Thyroid gland (tissue), 4 donors: ENCODE data around the gene SUMF1.

Source experiments
- CTCF ChIP-seq, 6 experiments: fragments of 200-600 bp in 3 of 6; fragments of 450-650 bp in 3 of 6; sonication (generic) in 3 of 6; IDR thresholded peaks; one replicate each; pipeline ENCODE4 v1.5.1; 2016 to 2019; ENCODE audit warnings: antibody characterized with exemption in 6 of 6, mild to moderate bottlenecking in 2 of 6, inconsistent platforms in 1 of 6, moderate library complexity in 1 of 6
- POLR2A ChIP-seq, 2 donors: fragments of 450-650 bp; IDR thresholded peaks; one replicate each; pipeline ENCODE4 v1.6.1; 2017; ENCODE audit warnings: antibody characterized with exemption in 2 of 2, mild to moderate bottlenecking in 2 of 2, moderate library complexity in 1 of 2

- TF ChIP-seq POLR2A (IDR thresholded peaks at IDR 0.05): no peak
- TF ChIP-seq CTCF (IDR thresholded peaks at IDR 0.05): no peak
Observed at GRCh38 chr3:4398941-4399245, 68.2 kb downstream of the SUMF1 start.
